ENCODE results near the gene KCTD10. TPM values are rescaled to one million over a fixed set of nuclear protein-coding genes. Genes with fewer than 3 reads are reported as not detected.

Gene KCTD10
- total RNA-seq, 2 donors from 2014 or later, result 34.4 to 55.9 TPM

DNA sequence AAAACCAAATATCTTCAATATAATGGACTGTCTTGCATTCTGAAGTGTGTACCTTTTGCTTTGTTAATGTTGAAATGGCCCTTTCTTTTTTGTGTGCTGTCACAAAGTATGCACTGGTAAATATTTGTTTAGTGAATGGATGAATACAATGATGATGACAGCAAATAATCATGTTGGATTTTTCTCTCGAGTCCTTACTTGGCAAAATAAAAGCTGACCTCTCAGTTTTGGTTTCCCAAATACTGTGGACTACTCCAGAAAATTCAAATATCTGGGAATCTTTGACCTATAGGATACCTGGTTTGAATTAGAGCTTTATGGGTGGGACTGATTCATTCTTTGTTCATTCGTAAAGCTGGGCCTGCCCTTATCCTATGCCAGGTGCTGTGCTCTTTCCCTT, 5.8 kb upstream of the KCTD10 start:
- Histone ChIP-seq H3K4me1 (peaks cover 0 to 10% of the 10 kb centered on the region in 2 donors), H3K27ac (no peak overlapping the region), H3K4me3 (no peak overlapping the region), H3K27me3 (no peaks in the 10 kb centered on the region), H3K9me3 (no peaks in the 10 kb centered on the region), H3K36me3 (peaks cover 46% of the 10 kb centered on the region)
- DNase-seq (ENCODE audit: low spot score), result no peak
- TF ChIP-seq, protein P1, sequence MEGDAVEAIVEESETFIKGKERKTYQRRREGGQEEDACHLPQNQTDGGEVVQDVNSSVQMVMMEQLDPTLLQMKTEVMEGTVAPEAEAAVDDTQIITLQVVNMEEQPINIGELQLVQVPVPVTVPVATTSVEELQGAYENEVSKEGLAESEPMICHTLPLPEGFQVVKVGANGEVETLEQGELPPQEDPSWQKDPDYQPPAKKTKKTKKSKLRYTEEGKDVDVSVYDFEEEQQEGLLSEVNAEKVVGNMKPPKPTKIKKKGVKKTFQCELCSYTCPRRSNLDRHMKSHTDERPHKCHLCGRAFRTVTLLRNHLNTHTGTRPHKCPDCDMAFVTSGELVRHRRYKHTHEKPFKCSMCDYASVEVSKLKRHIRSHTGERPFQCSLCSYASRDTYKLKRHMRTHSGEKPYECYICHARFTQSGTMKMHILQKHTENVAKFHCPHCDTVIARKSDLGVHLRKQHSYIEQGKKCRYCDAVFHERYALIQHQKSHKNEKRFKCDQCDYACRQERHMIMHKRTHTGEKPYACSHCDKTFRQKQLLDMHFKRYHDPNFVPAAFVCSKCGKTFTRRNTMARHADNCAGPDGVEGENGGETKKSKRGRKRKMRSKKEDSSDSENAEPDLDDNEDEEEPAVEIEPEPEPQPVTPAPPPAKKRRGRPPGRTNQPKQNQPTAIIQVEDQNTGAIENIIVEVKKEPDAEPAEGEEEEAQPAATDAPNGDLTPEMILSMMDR (IDR thresholded peaks at IDR 0.05), result no peak

DNA sequence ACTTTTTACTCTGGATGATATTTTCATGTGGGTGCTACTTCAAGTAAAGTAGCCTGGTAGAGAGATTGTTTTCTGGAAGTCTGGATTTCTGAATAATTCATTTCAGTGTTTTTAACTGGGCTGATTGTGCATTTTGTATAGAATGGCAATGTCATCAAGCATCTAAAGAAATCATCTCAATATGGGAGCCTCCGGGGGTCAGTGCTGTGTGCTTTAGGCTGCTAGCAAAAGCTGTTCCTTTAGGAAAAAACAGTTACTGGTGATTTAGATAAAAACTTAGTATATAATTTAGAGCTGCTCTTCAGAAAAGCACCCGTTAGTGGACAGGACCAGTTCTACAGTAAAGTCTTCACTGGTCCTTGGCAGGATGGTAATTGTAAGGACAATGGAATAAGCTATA, 5.4 kb upstream of the KCTD10 start:
- H3K27me3 ChIP-seq, result no peaks in the 10 kb centered on the region
- H3K36me3 ChIP-seq, result peaks cover 42% of the 10 kb centered on the region
- H3K4me3 ChIP-seq, result no peak overlapping the region
- peaks cover 0 to 10% of the 10 kb centered on the region in 2 donors for H3K4me1 ChIP-seq
- TF ChIP-seq, protein P1 (IDR thresholded peaks at IDR 0.05), result no peak
- no peak overlapping the region for H3K27ac ChIP-seq
- no peak for DNase-seq (ENCODE audit: low spot score)
- H3K9me3 ChIP-seq, result no peaks in the 10 kb centered on the region

DNA sequence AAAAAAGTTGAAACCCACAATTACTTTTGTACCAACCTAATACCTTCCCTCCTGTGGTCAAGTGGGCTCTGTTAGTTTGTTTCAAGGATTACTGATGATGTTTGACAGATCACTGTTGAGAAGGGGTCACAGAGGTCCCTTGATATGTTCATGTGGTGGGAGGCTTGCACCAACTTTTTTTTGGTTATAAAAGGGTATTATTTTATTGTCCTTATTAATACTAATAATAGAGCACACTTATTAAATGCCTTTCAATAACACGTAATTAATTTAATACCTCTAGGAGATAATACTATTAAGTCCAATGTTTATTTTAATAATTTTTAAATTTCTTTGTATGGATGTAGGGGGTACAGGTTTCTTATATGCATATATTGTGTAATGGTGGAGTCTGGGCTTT, 4.8 kb upstream of the KCTD10 start:
- H3K27me3 ChIP-seq, result no peaks in the 10 kb centered on the region
- no peak for DNase-seq (ENCODE audit: low spot score)
- TF ChIP-seq, protein P1 (IDR thresholded peaks at IDR 0.05), result no peak
- H3K4me1 ChIP-seq, result peaks cover 0 to 10% of the 10 kb centered on the region in 2 donors
- peaks cover 36% of the 10 kb centered on the region for H3K36me3 ChIP-seq
- no peak overlapping the region for H3K4me3 ChIP-seq
- H3K27ac ChIP-seq, result no peak overlapping the region
- H3K9me3 ChIP-seq, result no peaks in the 10 kb centered on the region

DNA sequence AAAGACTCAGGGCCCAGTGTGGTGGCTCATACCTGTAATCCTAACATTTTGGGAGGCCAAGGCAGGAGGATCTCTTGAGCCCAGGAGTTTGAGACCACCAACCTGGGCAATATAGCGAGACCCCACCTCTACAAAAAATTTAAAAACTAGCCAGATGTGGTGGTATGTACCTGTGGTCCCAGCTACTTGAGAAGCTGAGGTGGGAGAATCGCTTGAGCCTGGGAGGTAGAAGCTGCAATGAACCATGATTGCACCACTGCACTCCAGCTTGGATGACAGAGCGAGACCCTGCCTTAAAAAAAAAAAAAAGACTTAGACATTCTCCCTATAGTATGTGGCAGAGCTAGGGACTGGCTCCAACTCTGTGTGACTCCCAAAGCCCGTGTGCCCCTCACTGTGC, 3.3 kb upstream of the KCTD10 start:
- Histone ChIP-seq H3K36me3 (peaks cover 20% of the 10 kb centered on the region), H3K27ac (no peak overlapping the region), H3K27me3 (no peaks in the 10 kb centered on the region), H3K9me3 (no peaks in the 10 kb centered on the region), H3K4me3 (no peak overlapping the region), H3K4me1 (peaks cover 0 to 23% of the 10 kb centered on the region in 2 donors)
- DNase-seq (ENCODE audit: low spot score), result no peak
- TF ChIP-seq, protein P1 (IDR thresholded peaks at IDR 0.05), result no peak

DNA sequence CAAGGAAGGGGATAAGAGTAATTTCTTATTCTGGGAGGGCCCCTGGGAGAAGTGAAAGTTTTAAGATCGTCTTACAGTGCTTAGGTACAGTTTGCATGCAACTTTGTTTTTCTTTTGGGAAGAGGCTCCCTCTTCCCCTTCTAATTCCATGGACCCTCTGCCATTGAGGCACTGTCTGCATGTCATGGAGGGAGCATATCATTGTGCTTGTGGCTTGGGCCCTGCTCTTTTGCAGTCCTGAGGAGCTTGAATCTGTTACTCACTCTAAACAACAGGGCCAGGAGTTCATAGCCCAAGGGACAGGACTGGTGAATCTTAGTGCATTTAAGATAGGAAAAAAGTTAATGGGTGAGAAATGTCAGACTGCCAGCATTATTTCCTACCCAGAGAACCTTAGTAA, 2.7 kb upstream of the KCTD10 start:
- TF ChIP-seq, protein P1 (IDR thresholded peaks at IDR 0.05), result no peak
- Histone ChIP-seq H3K4me1 (peaks cover 0 to 29% of the 10 kb centered on the region in 2 donors), H3K27me3 (no peaks in the 10 kb centered on the region), H3K36me3 (peaks cover 15% of the 10 kb centered on the region), H3K27ac (no peak overlapping the region), H3K4me3 (no peak overlapping the region), H3K9me3 (no peaks in the 10 kb centered on the region)
- no peak for DNase-seq (ENCODE audit: low spot score)

DNA sequence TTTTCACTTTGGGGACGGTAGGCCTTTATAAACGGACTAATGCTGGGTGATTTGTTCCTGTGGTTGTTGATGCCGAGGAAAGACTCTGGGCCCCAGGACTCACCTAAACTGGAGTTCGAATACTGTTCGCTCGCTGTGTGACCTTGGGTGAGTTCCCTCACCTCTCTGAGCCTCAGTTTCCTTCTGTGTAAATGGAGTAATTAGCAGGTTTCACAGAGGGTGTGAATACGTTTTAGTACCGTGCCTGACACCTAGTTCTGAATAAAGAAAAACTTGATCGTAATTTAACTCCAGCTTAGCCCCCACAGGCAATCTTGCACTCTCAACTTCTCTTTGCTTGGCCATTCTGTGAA, 839 bp upstream of the KCTD10 start:
- DNase-seq (ENCODE audit: low spot score), result no peak
- no peaks in the 10 kb centered on the region for H3K27me3 ChIP-seq
- TF ChIP-seq, protein P1 (IDR thresholded peaks at IDR 0.05), result no peak
- peak overlapping the region; percentile 90 to 96 for H3K4me3 ChIP-seq
- no peaks in the 10 kb centered on the region for H3K9me3 ChIP-seq
- H3K27ac ChIP-seq, result peak overlapping the region; percentile 94 to 99
- no peaks in the 10 kb centered on the region for H3K36me3 ChIP-seq
- H3K4me1 ChIP-seq, result peaks cover 0 to 40% of the 10 kb centered on the region in 2 donors

Measured in right atrium auricular region (tissue), 2 donors.